GM10847 (cell line): ENCODE results near the gene ORAI2.
A peak's percentile ranks its signal among the peaks of the same experiment; 100 is the strongest.

Experiments used
- POLR2A ChIP-seq: IDR thresholded peaks from 2 replicates; pipeline ENCODE4 v1.6.1; 2011; ENCODE audit not compliant: insufficient read length; ENCODE audit errors: extremely low read depth

The ORAI2 gene

DNA sequence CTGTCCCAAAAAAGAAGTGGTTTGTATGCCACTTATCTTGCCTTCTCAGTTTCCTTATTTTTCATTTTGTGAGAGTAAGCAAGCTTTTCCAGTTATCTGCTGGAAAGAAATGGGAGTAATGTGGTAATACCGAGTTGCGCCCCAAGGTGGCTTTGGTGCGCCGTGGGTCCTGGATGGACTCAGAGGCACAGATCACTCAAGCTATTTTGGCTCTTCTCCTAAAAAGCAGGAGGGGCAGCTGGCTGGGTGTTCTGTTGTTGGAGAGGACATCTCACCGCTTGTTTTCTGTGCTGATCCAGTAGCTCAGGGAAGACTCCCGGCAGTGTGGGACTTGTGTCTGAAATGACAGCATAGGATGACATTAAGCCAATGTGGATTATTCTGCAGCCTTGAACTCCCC lies 20.8 kb upstream of the ORAI2 start:
- no peak for TF ChIP-seq POLR2A

GRCh38 chr7:102413091-102413490 lies 20.3 kb upstream of the ORAI2 start:
- no peak for TF ChIP-seq POLR2A

DNA sequence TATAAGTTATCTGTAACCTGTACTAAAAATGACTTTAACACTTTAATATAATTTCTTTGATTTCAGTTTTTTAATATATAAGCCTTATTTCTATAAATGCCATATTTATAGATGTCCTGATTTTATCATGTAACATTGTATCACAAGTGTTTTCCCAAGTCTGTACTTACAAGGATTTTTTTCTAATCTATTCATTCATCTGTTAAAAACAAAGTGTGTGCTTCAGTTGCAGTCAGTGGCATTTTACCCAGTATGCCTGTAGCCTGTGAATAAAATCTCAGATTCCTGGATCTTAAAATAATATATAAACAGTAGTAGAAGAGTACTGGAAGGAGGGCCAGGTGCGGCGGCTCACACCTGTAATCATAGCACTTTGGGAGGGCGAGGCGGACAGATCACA lies 19.8 kb upstream of the ORAI2 start:
- TF ChIP-seq POLR2A = no peak

DNA sequence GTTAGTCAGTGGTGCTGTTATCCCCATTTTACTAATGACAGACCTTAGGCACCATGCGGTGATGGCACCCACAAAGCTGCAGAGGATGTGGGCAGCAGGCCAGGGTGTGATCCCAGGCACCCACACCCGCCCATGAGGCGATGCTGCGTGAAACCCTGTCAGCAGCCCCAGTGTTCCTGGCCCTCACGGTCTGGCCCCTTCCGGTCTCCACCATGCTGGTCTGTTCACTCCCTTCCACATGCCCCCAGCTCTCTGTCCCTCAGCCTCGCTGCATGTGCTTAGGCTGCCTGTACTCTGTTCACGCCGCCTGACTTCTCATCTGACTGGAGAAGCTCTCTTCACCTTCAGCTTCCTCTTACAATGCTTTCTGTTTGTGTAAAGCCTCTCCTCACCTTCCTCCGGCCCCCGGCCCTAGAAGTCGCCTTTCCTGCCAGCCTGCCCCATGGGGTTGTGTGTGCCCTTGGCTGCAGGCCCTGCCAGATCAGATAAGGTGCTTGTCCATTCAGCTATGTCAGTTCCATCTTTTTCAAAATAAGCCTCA lies 17.6 kb upstream of the ORAI2 start:
- TF ChIP-seq POLR2A = no peak

GRCh38 chr7:102416406-102416805 lies 17.0 kb upstream of the ORAI2 start:
- TF ChIP-seq POLR2A = no peak

DNA sequence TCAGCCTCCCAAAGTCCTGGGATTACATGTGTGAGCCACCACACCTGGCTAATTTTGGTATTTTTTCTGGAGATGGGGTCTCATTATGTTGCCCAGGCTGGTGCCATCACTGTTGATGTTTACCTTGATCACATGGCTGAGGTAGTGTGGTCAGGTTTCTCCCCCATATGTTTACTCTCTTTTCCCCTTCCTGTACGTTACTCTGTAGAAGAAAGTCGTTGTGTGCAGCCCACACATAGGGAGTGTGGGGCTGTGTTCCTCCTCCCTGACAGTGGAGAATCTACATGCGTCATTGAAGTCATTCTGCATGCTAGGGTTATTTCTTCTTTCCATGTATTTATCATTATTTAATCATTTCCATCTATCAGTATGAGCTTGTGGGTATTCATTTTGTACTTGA lies 16.3 kb upstream of the ORAI2 start:
- no peak for TF ChIP-seq POLR2A

DNA sequence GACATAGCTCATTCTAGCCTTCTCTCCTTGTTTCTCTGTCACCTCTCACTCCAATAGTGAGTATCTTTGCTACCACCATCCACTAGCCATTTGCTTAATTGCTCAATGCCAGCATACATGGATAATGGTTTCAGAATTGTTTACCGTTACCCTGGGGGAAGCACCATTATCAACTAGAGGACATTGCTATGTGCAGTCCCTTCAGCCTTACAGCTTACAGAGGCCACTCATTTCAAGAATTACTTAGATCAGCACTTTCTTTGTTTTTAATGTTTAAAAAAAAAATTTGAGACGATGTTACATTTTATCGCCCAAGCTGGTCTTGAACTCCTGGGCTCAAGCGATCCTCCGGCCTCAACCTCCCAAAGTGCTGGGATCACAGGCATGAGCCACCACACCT lies 14.8 kb upstream of the ORAI2 start:
- no peak for TF ChIP-seq POLR2A

GRCh38 chr7:102421706-102422240 lies 11.6 kb upstream of the ORAI2 start:
- no peak for TF ChIP-seq POLR2A

DNA sequence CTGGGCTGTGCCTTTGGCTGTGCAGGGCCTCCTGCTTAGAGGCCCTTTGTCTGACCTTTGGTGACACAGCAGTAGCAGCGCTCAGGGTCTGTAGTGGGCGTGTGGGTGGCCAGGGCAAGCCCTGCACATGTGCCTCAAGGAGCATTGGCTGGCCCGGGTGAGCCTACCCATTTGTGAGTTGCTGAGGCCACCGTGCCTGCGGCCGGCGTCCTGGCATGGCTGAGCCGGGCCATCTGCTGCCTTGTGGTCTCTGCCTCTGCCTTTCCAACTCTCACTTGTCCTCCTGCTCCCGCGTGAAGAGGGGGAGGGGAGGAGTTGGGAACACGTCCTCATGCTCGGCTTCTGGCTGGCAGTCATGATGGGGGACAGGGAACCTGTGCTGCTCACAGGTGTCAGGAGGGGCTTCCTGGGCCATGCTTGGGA lies 9.2 kb upstream of the ORAI2 start:
- no peak for TF ChIP-seq POLR2A

- no peak for TF ChIP-seq POLR2A
These were observed 8.6 kb upstream of the ORAI2 start for GRCh38 chr7:102424787-102425218.

DNA sequence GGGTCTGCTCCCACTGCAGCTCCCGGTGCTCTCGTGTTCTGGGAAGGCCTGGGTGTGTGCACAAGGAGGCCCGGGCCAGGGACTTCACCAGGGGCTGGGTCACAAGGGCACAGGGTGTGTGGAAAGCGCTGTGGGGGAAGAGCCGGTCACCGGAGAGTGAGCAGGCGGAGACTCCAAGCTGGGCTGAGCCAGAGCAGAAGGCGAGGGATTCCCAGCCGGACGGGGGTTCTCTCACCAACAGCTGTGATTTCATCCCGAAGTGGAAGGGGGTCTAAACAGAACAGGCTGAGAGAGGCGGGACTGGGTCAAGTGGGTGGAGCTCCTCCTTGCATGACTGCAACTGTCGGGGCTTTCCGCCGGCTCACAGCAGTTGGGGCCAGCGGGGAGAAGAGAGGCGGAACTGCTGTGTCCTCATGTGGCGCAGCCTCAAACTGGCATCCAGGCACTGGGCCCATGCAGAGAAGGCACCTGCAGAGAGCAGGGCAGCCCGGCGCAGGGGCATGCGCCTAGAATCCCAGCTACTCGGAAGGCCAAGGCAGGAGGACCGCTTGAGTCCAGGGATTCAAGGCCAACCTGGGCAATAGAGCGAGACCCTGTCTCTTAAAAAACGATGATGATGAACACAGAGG lies 7.6 kb upstream of the ORAI2 start:
- peak; percentile 88 for TF ChIP-seq POLR2A

DNA sequence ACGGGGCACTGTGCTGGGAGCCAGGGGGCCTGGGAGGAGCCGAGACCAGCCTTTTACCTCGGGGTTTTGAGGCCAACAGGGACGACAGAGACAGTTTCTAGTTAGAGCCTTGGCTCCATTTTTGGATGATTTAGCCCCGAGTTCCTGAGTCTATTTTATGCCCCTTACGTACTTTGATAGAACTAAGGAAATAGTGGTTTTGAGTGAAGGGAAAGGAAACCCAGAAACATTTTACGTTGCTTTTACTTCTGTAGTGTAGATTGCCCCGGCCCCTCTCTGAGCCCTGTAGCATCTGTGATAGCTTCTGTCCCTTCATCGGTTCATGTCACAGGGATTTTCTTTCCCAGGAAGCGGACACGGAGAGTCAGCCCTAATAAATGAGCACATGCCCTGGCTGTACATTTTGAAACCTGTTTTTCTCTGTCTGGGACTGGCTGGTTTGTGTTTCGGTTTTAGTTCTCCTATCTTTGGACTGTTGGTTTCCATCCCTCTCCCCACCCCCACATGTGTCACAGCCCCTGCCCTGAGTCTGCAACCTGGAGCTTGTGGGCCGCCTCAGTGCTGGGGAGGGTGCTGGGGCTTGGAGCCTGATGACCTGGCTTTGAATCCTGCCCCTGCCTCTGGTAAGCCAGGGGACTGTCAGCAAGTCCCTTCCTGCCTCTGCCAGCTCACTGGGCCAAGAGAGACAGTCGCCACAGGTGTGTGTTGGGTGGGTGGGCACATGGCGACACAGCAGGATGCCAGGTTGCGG lies 6.9 kb upstream of the ORAI2 start:
- peak; percentile 34 for TF ChIP-seq POLR2A

DNA sequence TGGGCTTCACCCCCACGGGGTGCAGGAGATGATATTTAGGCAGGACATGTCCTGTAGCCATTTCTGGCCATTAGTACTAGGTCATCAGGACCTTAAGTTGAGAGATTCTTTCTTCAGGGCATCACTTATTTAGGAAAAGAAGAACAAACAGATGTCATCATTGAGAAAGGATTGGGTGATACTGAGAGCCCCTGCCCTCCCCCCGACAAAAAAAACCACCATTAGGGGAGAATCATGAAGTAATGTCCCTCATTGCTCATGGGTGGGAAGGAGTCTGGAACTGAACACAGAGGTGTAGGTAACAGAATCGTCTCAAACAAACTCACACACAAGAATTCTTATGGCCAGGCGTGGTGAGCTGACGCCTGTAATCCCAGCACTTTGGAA lies 6.4 kb upstream of the ORAI2 start:
- no peak for TF ChIP-seq POLR2A

- TF ChIP-seq POLR2A = no peak
These were observed 4.1 kb upstream of the ORAI2 start for GRCh38 chr7:102429141-102429899.

- no peak for TF ChIP-seq POLR2A
These were observed 1.6 kb upstream of the ORAI2 start for GRCh38 chr7:102431617-102432298.

GRCh38 chr7:102432442-102433218 lies 745 bp upstream of the ORAI2 start:
- no peak for TF ChIP-seq POLR2A
